ENCODE measurements around the gene ATR.
"Not testable (repeated sequence)": the region's sequence is repeated elsewhere in the genome, so short reads cannot be mapped to it uniquely, and the experiment has no call there.

The ATR gene

GRCh38 chr3:142447852-142448823 lies 130.4 kb downstream of the ATR start, which contains the start of gene XRN1:
XRN1 (minus strand) TSS chr3:142448037; CDS start chr3:142447944, 93 bp downstream.
- DNase-seq (ENCODE audit: low read depth in 1 of 2, low spot score in 1 of 2): peak; percentile 81 to 91
- peak within 1 kb of the TSS; percentile 57 for H3K4me3 ChIP-seq (replicated peaks; ENCODE audit: insufficient read depth, low read length)
- H3K27ac ChIP-seq (replicated peaks): peak within 1 kb of the TSS; percentile 98
- TF ChIP-seq SPI1 (IDR thresholded peaks at IDR 0.05; ENCODE audit: borderline replicate concordance, low read depth): no peak
- TF ChIP-seq CTCF (IDR thresholded peaks at IDR 0.05; ENCODE audit: insufficient read depth, low read length): no peak
- peak; percentile 66; the same call in 1 of the 2 replicates for TF ChIP-seq POLR2AphosphoS5 (IDR thresholded peaks at IDR 0.05; ENCODE audit: low read depth)
- peak; percentile 42 for TF ChIP-seq REST (IDR thresholded peaks at IDR 0.05; ENCODE audit: insufficient replicate concordance, low read depth)
- TF ChIP-seq GABPA (IDR thresholded peaks at IDR 0.05; ENCODE audit: low read depth): no peak
- H3K27me3 ChIP-seq (ENCODE audit: insufficient read depth, poor library complexity, severe bottlenecking): no peaks in the 10 kb centered on the region

GRCh38 chr3:142447301-142447851 lies 131.2 kb downstream of the ATR start:
- TF ChIP-seq CTCF (IDR thresholded peaks at IDR 0.05; ENCODE audit: insufficient read depth, low read length) (no peak), POLR2AphosphoS5 (IDR thresholded peaks at IDR 0.05; ENCODE audit: low read depth) (no peak; the same call in 1 of the 2 replicates), GABPA (IDR thresholded peaks at IDR 0.05; ENCODE audit: low read depth) (no peak), SPI1 (IDR thresholded peaks at IDR 0.05; ENCODE audit: borderline replicate concordance, low read depth) (no peak)
- peak overlapping the region; percentile 98 for H3K27ac ChIP-seq (replicated peaks)
- H3K27me3 ChIP-seq (ENCODE audit: insufficient read depth, poor library complexity, severe bottlenecking): no peaks in the 10 kb centered on the region
- H3K4me3 ChIP-seq (replicated peaks; ENCODE audit: insufficient read depth, low read length): peak overlapping the region; percentile 57
- peak; percentile 22 to 34 for DNase-seq (ENCODE audit: low read depth in 1 of 2, low spot score in 1 of 2)

- H3K27ac ChIP-seq (replicated peaks): peak overlapping the region; percentile 3
- no peaks in the 10 kb centered on the region for H3K27me3 ChIP-seq (ENCODE audit: insufficient read depth, poor library complexity, severe bottlenecking)
- DNase-seq (ENCODE audit: low read depth in 1 of 2, low spot score in 1 of 2): peak in 1 of 2 experiments; percentile 9
- peak overlapping the region; percentile 57 for H3K4me3 ChIP-seq (replicated peaks; ENCODE audit: insufficient read depth, low read length)
- TF ChIP-seq CTCF (IDR thresholded peaks at IDR 0.05; ENCODE audit: insufficient read depth, low read length): no peak
- peak; percentile 10; the same call in 1 of the 2 replicates for TF ChIP-seq SPI1 (IDR thresholded peaks at IDR 0.05; ENCODE audit: borderline replicate concordance, low read depth)
Observed at GRCh38 chr3:142445816-142446254, 132.7 kb downstream of the ATR start.

GRCh38 chr3:142444343-142444742 lies 134.2 kb downstream of the ATR start:
- Histone ChIP-seq H3K4me3 (replicated peaks; ENCODE audit: insufficient read depth, low read length) (no peak overlapping the region), H3K27ac (replicated peaks) (no peak overlapping the region), H3K27me3 (ENCODE audit: insufficient read depth, poor library complexity, severe bottlenecking) (no peaks in the 10 kb centered on the region)
- DNase-seq (ENCODE audit: low read depth in 1 of 2, low spot score in 1 of 2): no peak
- TF ChIP-seq POLR2AphosphoS5 (IDR thresholded peaks at IDR 0.05; ENCODE audit: low read depth) (no peak), GABPA (IDR thresholded peaks at IDR 0.05; ENCODE audit: low read depth) (no peak), SPI1 (IDR thresholded peaks at IDR 0.05; ENCODE audit: borderline replicate concordance, low read depth) (no peak), CTCF (IDR thresholded peaks at IDR 0.05; ENCODE audit: insufficient read depth, low read length) (no peak), REST (IDR thresholded peaks at IDR 0.05; ENCODE audit: insufficient replicate concordance, low read depth) (no peak)

- not testable (repeated sequence) for H3K27me3 ChIP-seq (ENCODE audit: insufficient read depth, poor library complexity, severe bottlenecking); H3K4me3 ChIP-seq (replicated peaks; ENCODE audit: insufficient read depth, low read length); H3K27ac ChIP-seq (replicated peaks); DNase-seq (ENCODE audit: low read depth in 1 of 2, low spot score in 1 of 2)
Observed at GRCh38 chr3:142443060-142443459, 135.5 kb downstream of the ATR start.

Measured in HL-60 (cell line).